GM19351 (cell line): Measurements from ENCODE around the gene IFNL3.

Source experiments
- ATAC-seq: cut with Tn5 transposase; IDR thresholded peaks from one replicate; pipeline ENCODE4 v1.9.1; 2021; ENCODE audit warnings: mild to moderate bottlenecking, moderate library complexity; ENCODE audit not compliant: unreplicated experiment

Gene IFNL3

GRCh38 chr19:39194832-39195542 lies 49.8 kb downstream of the IFNL3 start:
- ATAC-seq = no peak

GRCh38 chr19:39193803-39194202 lies 51.0 kb downstream of the IFNL3 start:
- no peak for ATAC-seq
